ENCODE measurements around the gene RBM10.

RBM10 gene

DNA sequence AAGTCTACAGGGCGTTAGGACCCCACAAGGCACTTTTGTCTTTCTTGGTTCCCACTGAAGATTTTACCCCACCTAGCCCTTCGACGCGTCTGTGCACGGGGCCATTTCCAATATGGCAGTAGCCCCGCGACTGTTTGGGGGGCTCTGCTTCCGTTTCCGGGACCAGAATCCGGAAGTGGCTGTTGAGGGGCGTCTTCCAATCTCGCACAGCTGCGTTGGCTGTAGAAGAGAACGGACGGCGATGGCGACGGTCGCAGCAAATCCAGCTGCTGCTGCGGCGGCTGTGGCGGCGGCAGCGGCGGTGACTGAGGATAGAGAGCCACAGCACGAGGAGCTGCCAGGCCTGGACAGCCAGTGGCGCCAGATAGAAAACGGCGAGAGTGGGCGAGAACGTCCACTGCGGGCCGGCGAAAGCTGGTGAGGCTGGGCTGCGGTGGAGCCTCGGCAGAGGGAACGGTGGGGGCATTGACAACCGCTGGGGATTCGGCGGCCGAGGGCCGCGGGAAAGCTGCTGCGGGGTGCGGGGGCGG lies 87.8 kb downstream of the RBM10 start, which contains the start of gene USP11:
TSS of gene USP11 (plus strand) at position 207 of the 530 bp plus-strand sequence. CDS start at position 242, 35 bp downstream.
- H3K9me3 ChIP-seq (ENCODE audit: low read length): no peaks in the 10 kb centered on the region
- H3K4me3 ChIP-seq (ENCODE audit: low read depth in 1 of 2, low read length in 2 of 2): peak within 1 kb of the TSS; percentile 31 to 47
- peak within 1 kb of the TSS; percentile 88 for H3K27ac ChIP-seq (ENCODE audit: low read depth, low read length)
- peaks cover 7% of the 10 kb centered on the region for H3K4me1 ChIP-seq (ENCODE audit: insufficient read depth, low read length)
- H3K36me3 ChIP-seq (ENCODE audit: insufficient read depth, low read length): peaks cover 8% of the 10 kb centered on the region
- peak within 1 kb of the TSS; percentile 56 for H3K9ac ChIP-seq (ENCODE audit: low read length)
- H3K27me3 ChIP-seq (ENCODE audit: control insufficient read depth in 1 of 2, insufficient read depth in 2 of 2, low read length in 2 of 2): peaks cover 0 to 5% of the 10 kb centered on the region in 2 donors

- Histone ChIP-seq H3K4me1 (ENCODE audit: insufficient read depth, low read length) (peaks cover 7% of the 10 kb centered on the region), H3K27me3 (ENCODE audit: control insufficient read depth in 1 of 2, insufficient read depth in 2 of 2, low read length in 2 of 2) (peaks cover 0 to 5% of the 10 kb centered on the region in 2 donors), H3K27ac (ENCODE audit: low read depth, low read length) (peak overlapping the region; percentile 88), H3K9ac (ENCODE audit: low read length) (peak overlapping the region; percentile 37), H3K36me3 (ENCODE audit: insufficient read depth, low read length) (peaks cover 4% of the 10 kb centered on the region), H3K4me3 (ENCODE audit: low read depth in 1 of 2, low read length in 2 of 2) (peak overlapping the region; percentile 31 to 47), H3K9me3 (ENCODE audit: low read length) (no peaks in the 10 kb centered on the region)
Observed at GRCh38 chrX:47233333-47234113, 88.5 kb downstream of the RBM10 start.

DNA sequence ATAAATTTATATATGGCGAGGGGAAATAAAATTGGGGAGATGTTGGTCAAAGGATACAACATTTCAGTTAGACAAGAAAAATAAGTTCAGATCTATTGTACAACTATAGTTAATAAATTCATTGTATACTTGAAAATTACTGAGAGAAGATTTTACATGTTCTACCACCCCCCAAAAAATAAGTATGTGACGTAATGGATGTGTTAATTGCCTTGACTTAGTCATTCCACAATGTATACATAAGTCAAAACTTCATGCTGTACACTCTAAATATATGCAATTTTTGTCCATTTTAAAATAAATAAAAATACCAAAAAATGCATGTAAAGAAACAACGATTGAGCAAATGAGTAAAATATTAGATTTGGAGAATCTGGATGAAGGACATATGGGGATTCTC lies 89.6 kb downstream of the RBM10 start:
- Histone ChIP-seq H3K36me3 (ENCODE audit: insufficient read depth, low read length) (peaks cover under 1% of the 10 kb centered on the region), H3K27ac (ENCODE audit: low read depth, low read length) (no peak overlapping the region), H3K9ac (ENCODE audit: low read length) (no peak overlapping the region), H3K9me3 (ENCODE audit: low read length) (no peaks in the 10 kb centered on the region), H3K27me3 (ENCODE audit: control insufficient read depth in 1 of 2, insufficient read depth in 2 of 2, low read length in 2 of 2) (peaks cover 0 to 5% of the 10 kb centered on the region in 2 donors), H3K4me3 (ENCODE audit: low read depth in 1 of 2, low read length in 2 of 2) (no peak overlapping the region), H3K4me1 (ENCODE audit: insufficient read depth, low read length) (peaks cover 7% of the 10 kb centered on the region)

DNA sequence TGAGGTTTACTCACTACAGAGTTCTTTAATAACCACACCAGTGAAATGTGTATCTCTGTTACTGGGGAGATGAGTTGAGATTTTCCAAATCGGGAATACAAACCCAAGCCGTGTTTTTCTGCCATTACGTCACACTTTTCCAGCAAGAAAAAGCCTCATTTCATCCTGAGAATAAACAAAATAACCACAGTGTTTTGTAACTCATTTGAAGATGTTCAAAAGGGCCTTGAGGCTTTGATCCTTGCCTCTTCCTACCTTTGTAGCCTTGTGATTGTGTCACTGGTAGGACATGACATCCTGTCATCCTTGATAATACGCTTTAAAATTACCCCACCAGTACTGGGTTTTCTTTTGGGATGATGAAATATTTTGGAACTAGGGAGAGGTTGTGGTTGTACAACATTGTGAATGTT lies 90.7 kb downstream of the RBM10 start:
- H3K27me3 ChIP-seq (ENCODE audit: control insufficient read depth in 1 of 2, insufficient read depth in 2 of 2, low read length in 2 of 2): peaks cover 0 to 5% of the 10 kb centered on the region in 2 donors
- no peak overlapping the region for H3K9ac ChIP-seq (ENCODE audit: low read length)
- H3K4me1 ChIP-seq (ENCODE audit: insufficient read depth, low read length): peaks cover 7% of the 10 kb centered on the region
- H3K9me3 ChIP-seq (ENCODE audit: low read length): no peaks in the 10 kb centered on the region
- no peak overlapping the region for H3K27ac ChIP-seq (ENCODE audit: low read depth, low read length)
- H3K4me3 ChIP-seq (ENCODE audit: low read depth in 1 of 2, low read length in 2 of 2): no peak overlapping the region
- peaks cover 12% of the 10 kb centered on the region for H3K36me3 ChIP-seq (ENCODE audit: insufficient read depth, low read length)
